Nephron progenitor cell (in vitro differentiated cells): ENCODE data around the gene FAM98C.
A peak's percentile ranks its signal among the peaks of the same experiment; 100 is the strongest.
"Not testable (repeated sequence)": the region's sequence is repeated elsewhere in the genome, so short reads cannot be mapped to it uniquely, and the experiment has no call there.

ENCODE experiments used
- DNase-seq: peaks from one replicate; pipeline ENCODE4 v3.0.0; 2021
- H3K27ac Mint-ChIP-seq: 2 replicates; pipeline ENCODE4 v1.8.0; 2021; ENCODE audit warnings: mild to moderate bottlenecking, moderate library complexity, mixed read lengths
- H3K27me3 Mint-ChIP-seq: 2 replicates; pipeline ENCODE4 v1.8.0; 2021; ENCODE audit warnings: mild to moderate bottlenecking, low read depth, mixed read lengths; ENCODE audit not compliant: poor library complexity
- H3K36me3 Mint-ChIP-seq: 2 replicates; pipeline ENCODE4 v1.8.0; 2021; ENCODE audit warnings: low read depth, mixed read lengths
- H3K4me1 Mint-ChIP-seq: 2 replicates; pipeline ENCODE4 v1.8.0; 2021; ENCODE audit warnings: mixed read lengths
- H3K4me3 Mint-ChIP-seq: 2 replicates; pipeline ENCODE4 v1.8.0; 2021; ENCODE audit warnings: mild to moderate bottlenecking, moderate library complexity, mixed read lengths
- H3K9me3 Mint-ChIP-seq: 2 replicates; pipeline ENCODE4 v1.8.0; 2021; ENCODE audit warnings: mild to moderate bottlenecking, moderate library complexity, mixed read lengths
- TF ChIP-seq, protein P1 (sequence below): fragments of 200-600 bp; sonication (generic); IDR thresholded peaks from 2 replicates; pipeline ENCODE4 v1.5.0; 2021; ENCODE audit warnings: antibody characterized with exemption

FAM98C gene

DNA sequence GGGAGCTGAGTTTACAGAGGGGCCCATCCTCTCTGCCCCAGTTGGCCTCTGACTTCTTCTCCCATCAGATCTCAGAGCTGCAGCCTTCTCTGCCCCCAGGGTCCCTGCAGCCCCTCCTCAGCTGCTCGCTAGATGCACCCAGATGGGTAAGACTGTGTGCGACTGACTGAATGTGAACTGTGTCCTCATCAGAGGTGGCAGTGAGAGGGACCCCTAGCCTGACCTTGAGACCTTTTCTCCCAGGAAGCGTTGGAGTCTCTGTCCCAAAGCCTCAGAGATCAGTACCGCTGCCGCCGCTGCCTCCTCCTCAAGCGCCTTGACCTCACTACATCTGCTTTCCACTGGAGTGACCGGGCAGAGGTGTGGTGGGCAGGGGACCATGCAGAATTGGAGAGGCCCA is 2.4 kb downstream of the FAM98C start:
- TF ChIP-seq, protein P1, sequence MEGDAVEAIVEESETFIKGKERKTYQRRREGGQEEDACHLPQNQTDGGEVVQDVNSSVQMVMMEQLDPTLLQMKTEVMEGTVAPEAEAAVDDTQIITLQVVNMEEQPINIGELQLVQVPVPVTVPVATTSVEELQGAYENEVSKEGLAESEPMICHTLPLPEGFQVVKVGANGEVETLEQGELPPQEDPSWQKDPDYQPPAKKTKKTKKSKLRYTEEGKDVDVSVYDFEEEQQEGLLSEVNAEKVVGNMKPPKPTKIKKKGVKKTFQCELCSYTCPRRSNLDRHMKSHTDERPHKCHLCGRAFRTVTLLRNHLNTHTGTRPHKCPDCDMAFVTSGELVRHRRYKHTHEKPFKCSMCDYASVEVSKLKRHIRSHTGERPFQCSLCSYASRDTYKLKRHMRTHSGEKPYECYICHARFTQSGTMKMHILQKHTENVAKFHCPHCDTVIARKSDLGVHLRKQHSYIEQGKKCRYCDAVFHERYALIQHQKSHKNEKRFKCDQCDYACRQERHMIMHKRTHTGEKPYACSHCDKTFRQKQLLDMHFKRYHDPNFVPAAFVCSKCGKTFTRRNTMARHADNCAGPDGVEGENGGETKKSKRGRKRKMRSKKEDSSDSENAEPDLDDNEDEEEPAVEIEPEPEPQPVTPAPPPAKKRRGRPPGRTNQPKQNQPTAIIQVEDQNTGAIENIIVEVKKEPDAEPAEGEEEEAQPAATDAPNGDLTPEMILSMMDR = no peak
- Mint-ChIP-seq H3K27me3 (peaks cover 13% of the 10 kb centered on the region), H3K27ac (peak overlapping the region; percentile 39), H3K4me3 (peak overlapping the region; percentile 54), H3K4me1 (peaks cover 7% of the 10 kb centered on the region), H3K36me3 (peaks cover 11% of the 10 kb centered on the region), H3K9me3 (no peaks in the 10 kb centered on the region)
- DNase-seq = no peak

DNA sequence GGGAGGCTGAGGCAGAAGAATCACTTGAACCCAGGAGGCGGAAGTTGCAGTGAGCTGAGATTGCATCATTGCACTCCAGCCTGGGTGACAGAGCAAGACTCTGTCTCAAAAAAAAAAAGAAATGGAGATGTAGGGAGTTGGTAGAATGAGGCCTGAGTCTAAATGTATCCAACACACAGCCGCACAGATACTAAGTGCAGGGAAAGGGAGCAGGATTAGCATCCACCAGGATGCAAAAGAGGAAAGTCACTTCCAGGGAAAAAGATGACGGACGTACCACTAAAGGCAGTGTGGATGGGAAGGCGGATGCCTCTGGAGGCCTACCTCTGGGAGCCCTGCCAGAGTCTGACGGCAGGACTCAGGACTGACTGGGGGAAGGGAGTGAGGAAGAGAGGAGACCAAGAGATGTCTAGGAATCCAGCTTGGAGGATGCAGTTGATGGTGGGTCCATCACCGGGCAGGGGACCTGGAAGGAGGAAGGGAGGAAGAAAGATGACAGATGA is 6.8 kb downstream of the FAM98C start:
- peaks cover 23% of the 10 kb centered on the region for H3K4me1 Mint-ChIP-seq
- H3K4me3 Mint-ChIP-seq = no peak overlapping the region
- no peaks in the 10 kb centered on the region for H3K9me3 Mint-ChIP-seq
- TF ChIP-seq, protein P1 = no peak
- H3K27ac Mint-ChIP-seq = no peak overlapping the region
- peaks cover 3% of the 10 kb centered on the region for H3K27me3 Mint-ChIP-seq
- DNase-seq = no peak
- peaks cover 11% of the 10 kb centered on the region for H3K36me3 Mint-ChIP-seq

DNA sequence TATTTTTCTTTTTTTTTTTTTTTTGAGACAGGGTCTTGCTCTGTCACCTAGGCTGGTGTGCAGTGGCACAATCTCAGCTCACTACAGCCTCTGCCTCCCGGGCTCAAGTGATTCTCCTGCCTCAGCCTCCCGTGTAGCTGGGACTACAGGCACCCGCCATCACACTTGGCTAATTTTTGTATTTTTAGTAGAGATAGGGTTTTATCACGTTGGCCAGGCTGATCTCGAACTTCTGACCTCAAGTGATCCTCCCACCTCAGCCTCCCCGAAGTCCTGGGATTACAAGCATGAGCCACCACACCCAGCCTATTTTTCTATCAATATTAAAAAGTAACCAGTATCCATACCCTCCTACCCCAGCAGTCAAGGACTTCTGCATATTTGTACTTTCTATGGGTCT is 7.5 kb downstream of the FAM98C start:
- not testable (repeated sequence) for H3K4me3 Mint-ChIP-seq, H3K27ac Mint-ChIP-seq, H3K9me3 Mint-ChIP-seq, DNase-seq, H3K27me3 Mint-ChIP-seq
- Mint-ChIP-seq H3K36me3 (peaks cover 11% of the 10 kb centered on the region), H3K4me1 (peaks cover 18% of the 10 kb centered on the region)

DNA sequence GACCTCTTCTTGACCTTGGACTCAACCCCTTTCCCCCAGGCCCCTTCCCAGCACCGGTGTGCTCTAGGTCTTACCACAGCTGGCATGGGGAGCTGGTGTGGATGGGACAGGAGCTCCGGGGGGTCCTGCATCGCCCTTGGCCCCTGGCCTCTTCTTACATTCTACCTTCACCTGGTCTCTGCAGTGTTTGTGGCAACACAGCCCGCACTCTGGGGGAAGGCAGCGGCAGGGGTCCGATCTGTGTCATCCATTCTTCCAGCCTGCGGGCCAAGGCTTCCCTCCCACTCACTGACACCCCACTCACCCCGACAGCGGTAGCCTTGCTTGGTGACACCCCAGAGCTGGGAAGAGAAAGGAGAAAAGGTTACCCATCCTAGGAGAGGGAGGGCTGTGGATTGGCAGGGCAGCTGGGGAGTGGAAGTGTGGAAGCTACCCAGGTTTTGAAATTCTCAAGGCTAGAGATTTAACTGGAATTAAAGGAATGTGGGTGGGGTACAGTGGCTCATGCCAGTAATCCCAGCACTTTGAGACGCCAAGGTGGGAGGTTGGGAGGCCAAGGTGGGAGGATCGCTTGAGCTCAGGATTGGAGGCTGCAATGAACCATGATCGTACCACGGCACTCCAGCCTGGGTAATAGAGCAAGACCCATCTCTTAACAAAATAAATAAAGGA is 8.3 kb downstream of the FAM98C start:
- H3K9me3 Mint-ChIP-seq = no peaks in the 10 kb centered on the region
- peaks cover 16% of the 10 kb centered on the region for H3K4me1 Mint-ChIP-seq
- H3K36me3 Mint-ChIP-seq = peaks cover 11% of the 10 kb centered on the region
- no peaks in the 10 kb centered on the region for H3K27me3 Mint-ChIP-seq
- TF ChIP-seq, protein P1 = no peak
- no peak overlapping the region for H3K4me3 Mint-ChIP-seq
- no peak for DNase-seq
- no peak overlapping the region for H3K27ac Mint-ChIP-seq

DNA sequence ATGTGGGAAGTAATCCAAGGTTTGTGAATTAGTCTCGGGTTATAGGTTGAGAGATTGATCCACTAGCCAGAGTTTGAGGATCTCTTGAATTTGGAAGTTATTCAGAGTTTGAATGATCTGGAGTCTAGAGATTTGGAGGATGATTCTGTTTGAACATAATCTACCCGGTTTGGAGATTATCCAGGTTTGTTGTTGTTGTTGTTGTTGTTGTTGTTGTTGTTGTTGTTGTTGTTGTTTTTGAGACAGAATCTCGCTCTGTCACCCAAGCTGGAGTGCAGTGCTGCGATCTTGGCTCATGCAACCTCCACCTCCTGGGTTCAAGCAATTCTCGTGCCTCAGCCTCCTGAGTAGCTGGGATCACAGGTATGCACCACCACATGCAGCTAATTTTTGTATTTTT is 9.0 kb downstream of the FAM98C start:
- Mint-ChIP-seq H3K4me1 (peaks cover 21% of the 10 kb centered on the region), H3K27ac (peak overlapping the region; percentile 81)
- H3K36me3 Mint-ChIP-seq, H3K27me3 Mint-ChIP-seq, H3K9me3 Mint-ChIP-seq, H3K4me3 Mint-ChIP-seq, DNase-seq: not testable (repeated sequence)

DNA sequence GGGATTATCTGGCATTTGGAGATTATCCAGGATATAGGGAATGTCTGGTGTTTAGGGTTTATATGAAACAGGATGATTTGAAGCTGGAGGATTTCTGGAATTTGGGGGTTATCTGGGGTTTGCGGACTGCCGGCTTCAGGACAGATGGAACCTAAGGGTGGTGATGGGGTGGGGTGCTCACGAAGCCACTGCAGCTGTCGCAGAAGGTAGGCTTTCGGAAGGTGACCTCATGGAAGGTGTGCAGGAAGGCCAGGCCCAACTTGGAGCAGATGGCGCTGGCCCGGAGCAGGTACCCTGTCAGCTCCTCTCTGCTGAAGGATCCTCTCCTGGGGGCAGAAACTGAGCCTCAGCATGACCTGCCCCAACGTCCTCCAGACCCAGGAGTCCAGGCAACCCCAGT is 9.6 kb downstream of the FAM98C start:
- no peak overlapping the region for H3K27ac Mint-ChIP-seq
- peaks cover 27% of the 10 kb centered on the region for H3K4me1 Mint-ChIP-seq
- peaks cover 11% of the 10 kb centered on the region for H3K27me3 Mint-ChIP-seq
- DNase-seq = no peak
- no peaks in the 10 kb centered on the region for H3K9me3 Mint-ChIP-seq
- no peak overlapping the region for H3K4me3 Mint-ChIP-seq
- peaks cover 5% of the 10 kb centered on the region for H3K36me3 Mint-ChIP-seq
- TF ChIP-seq, protein P1 = no peak

DNA sequence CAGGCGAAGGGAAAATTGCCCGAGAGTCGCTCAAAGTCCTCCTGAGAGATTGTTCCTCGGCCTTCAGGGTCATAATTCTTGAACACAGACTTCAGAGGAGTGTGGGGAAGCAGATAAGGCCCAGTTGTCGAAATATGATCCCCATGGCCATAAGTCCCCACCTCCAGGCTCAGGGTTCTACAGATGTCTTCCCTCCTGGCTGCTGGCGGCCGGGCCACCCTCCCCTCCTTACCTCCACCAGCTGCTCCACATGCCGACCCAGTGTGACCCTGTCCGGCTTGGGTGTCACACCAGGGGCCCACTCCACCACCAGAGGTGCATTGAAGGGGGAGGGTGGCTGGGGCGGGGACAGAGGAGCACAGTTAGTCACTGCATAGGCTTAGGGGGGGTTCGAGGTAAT is 10.1 kb downstream of the FAM98C start:
- peaks cover 31% of the 10 kb centered on the region for H3K4me1 Mint-ChIP-seq
- TF ChIP-seq, protein P1 = no peak
- H3K4me3 Mint-ChIP-seq = no peak overlapping the region
- no peak overlapping the region for H3K27ac Mint-ChIP-seq
- no peak for DNase-seq
- peaks cover 15% of the 10 kb centered on the region for H3K27me3 Mint-ChIP-seq
- H3K9me3 Mint-ChIP-seq = no peaks in the 10 kb centered on the region
- peaks cover 5% of the 10 kb centered on the region for H3K36me3 Mint-ChIP-seq
